ENCODE results near the gene AUTS2. TPM values are rescaled to one million over a fixed set of nuclear protein-coding genes. Genes with fewer than 3 reads are reported as not detected.

Gene AUTS2
- total RNA-seq, 1 experiment from 2014 or later: 256 TPM

DNA sequence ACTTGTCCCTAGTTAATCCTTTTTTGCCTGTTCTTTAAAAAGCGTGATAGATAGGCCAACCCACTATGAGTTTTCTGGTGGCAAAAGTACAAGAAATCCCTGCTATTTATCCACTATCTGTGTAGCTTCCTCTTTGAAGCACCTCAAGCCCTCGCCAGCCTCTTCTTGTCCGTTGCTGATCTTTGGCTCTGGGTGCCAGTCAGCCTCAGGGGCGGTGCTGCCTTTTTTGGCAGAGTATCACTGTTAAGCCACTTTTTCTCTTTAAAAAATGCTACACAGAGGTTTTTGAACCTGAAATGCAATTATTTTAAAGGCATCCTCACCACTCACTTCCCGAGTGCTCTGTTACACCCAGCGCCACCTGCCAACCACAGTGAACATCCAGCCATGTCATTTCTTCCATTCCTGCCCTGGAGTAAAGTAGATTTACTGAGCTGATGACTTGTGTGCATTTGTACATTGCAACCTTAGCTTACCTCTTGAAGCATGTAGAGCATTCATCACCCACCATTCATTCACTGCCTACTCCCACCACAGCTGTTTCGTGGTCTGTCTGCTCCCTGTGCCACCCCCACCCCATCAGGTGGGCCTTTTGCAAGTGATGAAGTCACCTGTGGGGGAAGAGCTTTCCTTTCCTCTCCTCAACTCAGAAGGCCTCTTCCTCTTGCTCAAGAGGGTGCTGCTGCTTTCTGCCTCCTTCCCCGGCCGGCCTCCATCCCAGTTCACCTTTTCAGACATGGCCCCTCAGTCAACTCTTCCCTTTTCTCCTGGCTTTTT lies 1119.5 kb downstream of the AUTS2 start:
- no peak overlapping the region for H2BK12ac ChIP-seq (ENCODE audit: insufficient read length, low read depth, low read length)
- peaks cover 12 to 22% of the 10 kb centered on the region in 2 experiments for H3K9me3 Mint-ChIP-seq
- TF ChIP-seq, protein P1, sequence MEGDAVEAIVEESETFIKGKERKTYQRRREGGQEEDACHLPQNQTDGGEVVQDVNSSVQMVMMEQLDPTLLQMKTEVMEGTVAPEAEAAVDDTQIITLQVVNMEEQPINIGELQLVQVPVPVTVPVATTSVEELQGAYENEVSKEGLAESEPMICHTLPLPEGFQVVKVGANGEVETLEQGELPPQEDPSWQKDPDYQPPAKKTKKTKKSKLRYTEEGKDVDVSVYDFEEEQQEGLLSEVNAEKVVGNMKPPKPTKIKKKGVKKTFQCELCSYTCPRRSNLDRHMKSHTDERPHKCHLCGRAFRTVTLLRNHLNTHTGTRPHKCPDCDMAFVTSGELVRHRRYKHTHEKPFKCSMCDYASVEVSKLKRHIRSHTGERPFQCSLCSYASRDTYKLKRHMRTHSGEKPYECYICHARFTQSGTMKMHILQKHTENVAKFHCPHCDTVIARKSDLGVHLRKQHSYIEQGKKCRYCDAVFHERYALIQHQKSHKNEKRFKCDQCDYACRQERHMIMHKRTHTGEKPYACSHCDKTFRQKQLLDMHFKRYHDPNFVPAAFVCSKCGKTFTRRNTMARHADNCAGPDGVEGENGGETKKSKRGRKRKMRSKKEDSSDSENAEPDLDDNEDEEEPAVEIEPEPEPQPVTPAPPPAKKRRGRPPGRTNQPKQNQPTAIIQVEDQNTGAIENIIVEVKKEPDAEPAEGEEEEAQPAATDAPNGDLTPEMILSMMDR (conservative IDR thresholded peaks at IDR 0.05): no peak
- peaks cover 23% of the 10 kb centered on the region for H3K79me2 ChIP-seq (ENCODE audit: insufficient read depth, low read length)
- no peak overlapping the region for H4K91ac ChIP-seq (ENCODE audit: insufficient read length, low read depth, low read length)
- H3K14ac ChIP-seq (ENCODE audit: insufficient read depth, low read length): no peak overlapping the region
- H3K18ac ChIP-seq (ENCODE audit: insufficient read length, low read depth, low read length): no peak overlapping the region
- H3K23me2 ChIP-seq (ENCODE audit: insufficient read length, low read depth, low read length, poor library complexity, severe bottlenecking): no peaks in the 10 kb centered on the region
- no peaks in the 10 kb centered on the region for H3K4me1 ChIP-seq (ENCODE audit: insufficient read depth, low read length)
- H3K4me1 Mint-ChIP-seq: peaks cover 65 to 82% of the 10 kb centered on the region in 2 experiments
- H3K79me1 ChIP-seq (ENCODE audit: insufficient read depth, low read depth, low read length, poor library complexity, severe bottlenecking): peaks cover 12% of the 10 kb centered on the region
- H3K9me3 ChIP-seq (ENCODE audit: control insufficient read depth, low read depth, low read length): peaks cover 7% of the 10 kb centered on the region
- DNase-seq: no peak
- H2BK5ac ChIP-seq (ENCODE audit: insufficient read length, low read length): no peak overlapping the region
- H3K4ac ChIP-seq (ENCODE audit: low read depth, low read length): no peak overlapping the region
- H2AFZ ChIP-seq (ENCODE audit: low read length): no peak overlapping the region
- no peak overlapping the region for H4K8ac ChIP-seq (replicated peaks; ENCODE audit: insufficient read length, low read depth, low read length)
- H2BK20ac ChIP-seq (ENCODE audit: low read depth, low read length, poor library complexity, severe bottlenecking): no peak overlapping the region
- H3K27me3 Mint-ChIP-seq (ENCODE audit: low read depth): no peaks in the 10 kb centered on the region
- H2AK5ac ChIP-seq (ENCODE audit: insufficient read length, low read length): no peak overlapping the region
- H3T11ph ChIP-seq (ENCODE audit: low read length): no peak overlapping the region
- H2BK15ac ChIP-seq (ENCODE audit: low read depth, low read length): no peak overlapping the region
- no peak overlapping the region for H3K4me3 Mint-ChIP-seq
- no peak overlapping the region for H2BK120ac ChIP-seq (ENCODE audit: low read depth, low read length, poor library complexity, severe bottlenecking)
- no peak overlapping the region for H4K5ac ChIP-seq (ENCODE audit: insufficient read length, low read depth, low read length)
- H3K27ac ChIP-seq (ENCODE audit: insufficient read length, low read depth, low read length): no peak overlapping the region
- no peaks in the 10 kb centered on the region for H3K27me3 ChIP-seq (ENCODE audit: insufficient read depth, low read length)
- no CpG with 5 or more reads among the region's 9 CpGs for WGBS (ENCODE audit: extremely low coverage, insufficient read length, low lambda C conversion rate)
- no peak overlapping the region for H3K9ac ChIP-seq (ENCODE audit: extremely low read depth, insufficient read length, low read length)
- peaks cover 31 to 80% (median 63%) of the 10 kb centered on the region in 3 experiments for H3K36me3 Mint-ChIP-seq (ENCODE audit: insufficient read depth in 1 of 3, low read depth in 3 of 3)
- H3K4me2 ChIP-seq (ENCODE audit: insufficient read depth, insufficient read length, low read length): no peak overlapping the region
- no peak overlapping the region for H3K56ac ChIP-seq (ENCODE audit: insufficient read length, low read depth, low read length)
- H4K20me1 ChIP-seq (ENCODE audit: control insufficient read depth, insufficient read depth, insufficient read length): no peaks in the 10 kb centered on the region
- H3K27ac Mint-ChIP-seq: peak overlapping the region; percentile 14 to 34 (median 21); a peak in 4 of 7 replicates
- no peak overlapping the region for H3K23ac ChIP-seq (ENCODE audit: insufficient read length, low read depth, low read length)

Measured in H9 (cell line).